Adrenal gland (tissue), 12 donors: ENCODE results near the gene GALNT18. TPM values are rescaled to one million over a fixed set of nuclear protein-coding genes. Genes with fewer than 3 reads are reported as not detected.

Source experiments
- DNase-seq, 7 donors: peaks; one replicate each; pipeline ENCODE4 v3.0.0-alpha.2; 2019 to 2020
- H3K27ac ChIP-seq, 5 donors: fragments of 200-600 bp; sonication (generic) in 4 of 5; 1 replicate in 3 of 5; 2 replicates in 2 of 5; pipeline versions ENCODE4 v1.5.1 to v1.8.0; 2016 to 2020; ENCODE audit warnings: mild to moderate bottlenecking in 1 of 5
- H3K27me3 ChIP-seq: fragments of 200-600 bp; 2 replicates; pipeline ENCODE4 v1.8.0; 2021
- H3K36me3 ChIP-seq, 2 donors: fragments of 200-600 bp; replicated peaks in 1 of 2; 1 replicate in 1 of 2; 2 replicates in 1 of 2; pipeline versions ENCODE4 v1.5.1 to v1.8.0; 2018 to 2022
- H3K4me1 ChIP-seq, 2 donors: fragments of 200-600 bp; replicated peaks in 1 of 2; 1 replicate in 1 of 2; 2 replicates in 1 of 2; pipeline versions ENCODE4 v1.5.1 to v1.8.0; 2018 to 2021
- H3K4me3 ChIP-seq, 4 donors: fragments of 200-600 bp; sonication (generic) in 3 of 4; one replicate each; pipeline ENCODE4 v1.5.1; 2016 to 2018
- H3K9me3 ChIP-seq, 3 donors: fragments of 200-600 bp; sonication (generic) in 1 of 3; replicated peaks in 1 of 3; 1 replicate in 2 of 3; 2 replicates in 1 of 3; pipeline versions ENCODE4 v1.5.1 to v1.8.0; 2016 to 2021
- POLR2A ChIP-seq, 2 donors: fragments of 450-650 bp; IDR thresholded peaks; one replicate each; pipeline ENCODE4 v1.6.1; 2017; ENCODE audit warnings: antibody characterized with exemption in 2 of 2, mild to moderate bottlenecking in 2 of 2, moderate library complexity in 1 of 2
- WGBS, 4 donors: extraction: QIAGEN DNeasy Blood & Tissue Kit in 2 of 4; methylation state at CpG; one replicate each; pipeline versions ENCODE4 v1.1.5 to v1.1.7; 2013 to 2017; 5-methylcytosine and 5-hydroxymethylcytosine counted together
- intact Hi-C, 2 donors: fragments of 100-400 bp; cut with DNase I; formaldehyde crosslinking; loops; one replicate each; pipeline versions ENCODE4 v1.14.1 to v1.15.0; 2022 to 2023
- polyA plus RNA-seq, 3 donors: library from polyadenylated mRNA; stranded (reverse); fragments of 200-250 nt in 2 of 3; fragments of 350-450 nt in 1 of 3; fragmentation: Illumina TruSeq in 1 of 3; extraction: RNeasy Lipid Tissue Mini Kit (QIAGEN cat#74804) in 1 of 3; gene quantifications; one replicate each; pipeline ENCODE4 v1.2.3, GENCODE V29; 2013 to 2014
- total RNA-seq, 9 donors: library from RNA; depleted of rRNA in 4 of 9; stranded (reverse); fragments of >200 nt in 4 of 9; fragments of 120-200 nt in 1 of 9; fragmentation: NEBNext Ultra II Directional in 1 of 9; extraction: Animal tissue kit (Norgen Biotek cat#: 25700) in 1 of 9; gene quantifications; one replicate each; pipeline versions ENCODE4 v1.1.0 to v1.2.4, GENCODE V29; 2013 to 2023
- TF ChIP-seq, protein P1 (sequence below), 6 experiments: fragments of 450-650 bp in 4 of 6; fragments of 200-600 bp in 2 of 6; sonication (generic) in 1 of 6; IDR thresholded peaks; 1 replicate in 5 of 6; 2 replicates in 1 of 6; pipeline versions ENCODE4 v1.5.1 to v1.8.0; 2016 to 2021; ENCODE audit warnings: antibody characterized with exemption in 6 of 6, mild to moderate bottlenecking in 2 of 6, moderate library complexity in 1 of 6
- donor health status: healthy with polysubstance abuse.
- donor health status: Bipolar disorder and iron deficiency.
- donor health status: DM: yes; HTN: yes; CAD: no.
- donor health status: DM: no; HTN: no; CAD: no.
- donor health status: DM: no; HTN: no; CAD: no.
- donor health status: DM: yes; HTN: yes; CAD: no.

GALNT18 gene
- total and polyA plus RNA-seq, 12 donors: 1.4 to 15.1 (median 6.4) TPM

DNA sequence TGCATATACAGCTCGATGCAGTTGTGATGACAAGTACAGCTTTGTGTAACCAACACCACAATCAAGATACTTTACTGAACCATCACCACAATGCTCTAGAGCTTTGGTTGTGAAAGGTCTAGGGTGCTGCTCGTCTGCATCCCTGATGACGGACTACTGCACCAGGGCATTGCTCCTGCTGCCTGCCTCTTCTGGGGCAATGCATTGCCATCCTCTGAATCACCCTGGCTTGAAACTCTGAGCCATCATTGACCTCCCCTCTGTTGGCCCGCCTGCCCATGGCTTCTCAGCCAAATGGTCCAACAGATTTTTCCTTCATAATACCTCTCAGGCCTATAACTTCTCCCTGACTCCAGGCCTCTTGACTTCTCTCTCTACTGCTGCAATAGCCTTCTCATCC is 191.4 kb downstream of the GALNT18 start:
- DNase-seq: no peak
- Histone ChIP-seq H3K4me1 (peaks cover 0 to 4% of the 10 kb centered on the region in 2 donors), H3K4me3 (no peak overlapping the region), H3K27ac (no peak overlapping the region), H3K36me3 (no peaks in the 10 kb centered on the region), H3K27me3 (no peaks in the 10 kb centered on the region), H3K9me3 (no peaks in the 10 kb centered on the region)
- TF ChIP-seq, protein P1, sequence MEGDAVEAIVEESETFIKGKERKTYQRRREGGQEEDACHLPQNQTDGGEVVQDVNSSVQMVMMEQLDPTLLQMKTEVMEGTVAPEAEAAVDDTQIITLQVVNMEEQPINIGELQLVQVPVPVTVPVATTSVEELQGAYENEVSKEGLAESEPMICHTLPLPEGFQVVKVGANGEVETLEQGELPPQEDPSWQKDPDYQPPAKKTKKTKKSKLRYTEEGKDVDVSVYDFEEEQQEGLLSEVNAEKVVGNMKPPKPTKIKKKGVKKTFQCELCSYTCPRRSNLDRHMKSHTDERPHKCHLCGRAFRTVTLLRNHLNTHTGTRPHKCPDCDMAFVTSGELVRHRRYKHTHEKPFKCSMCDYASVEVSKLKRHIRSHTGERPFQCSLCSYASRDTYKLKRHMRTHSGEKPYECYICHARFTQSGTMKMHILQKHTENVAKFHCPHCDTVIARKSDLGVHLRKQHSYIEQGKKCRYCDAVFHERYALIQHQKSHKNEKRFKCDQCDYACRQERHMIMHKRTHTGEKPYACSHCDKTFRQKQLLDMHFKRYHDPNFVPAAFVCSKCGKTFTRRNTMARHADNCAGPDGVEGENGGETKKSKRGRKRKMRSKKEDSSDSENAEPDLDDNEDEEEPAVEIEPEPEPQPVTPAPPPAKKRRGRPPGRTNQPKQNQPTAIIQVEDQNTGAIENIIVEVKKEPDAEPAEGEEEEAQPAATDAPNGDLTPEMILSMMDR (IDR thresholded peaks at IDR 0.05): no peak
- TF ChIP-seq POLR2A (IDR thresholded peaks at IDR 0.05): no peak
- WGBS, 4 donors: 86 to 94% (median 89%) methylated on average over 3 to 4 of the region's 4 CpGs
- intact Hi-C loops: no loop called here

DNA sequence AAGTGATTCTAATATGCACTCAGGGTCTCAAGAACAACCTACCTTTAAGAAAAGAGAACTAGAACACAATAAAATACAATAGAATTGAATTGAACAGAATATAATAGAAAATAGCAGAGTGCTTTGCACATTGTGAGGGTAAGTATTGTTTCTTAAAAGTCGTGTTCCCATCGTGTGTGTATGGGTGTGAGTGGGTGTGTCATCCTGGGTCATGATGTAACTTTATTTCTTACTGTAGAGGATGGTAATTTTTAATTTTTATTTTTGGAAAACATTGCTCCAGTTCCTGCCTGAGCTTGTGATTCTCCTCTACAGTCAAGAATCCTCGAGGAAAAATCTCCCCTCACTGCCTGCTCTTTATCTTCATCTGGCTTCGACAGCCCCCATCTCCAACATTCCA is 193.1 kb downstream of the GALNT18 start:
- Histone ChIP-seq H3K27me3 (no peaks in the 10 kb centered on the region), H3K36me3 (no peaks in the 10 kb centered on the region), H3K9me3 (no peaks in the 10 kb centered on the region), H3K4me3 (no peak overlapping the region), H3K4me1 (peaks cover 0 to 4% of the 10 kb centered on the region in 2 donors), H3K27ac (no peak overlapping the region)
- WGBS, 4 donors: 73 to 86% (median 84%) methylated on average over 4 of the region's 4 CpGs
- DNase-seq: no peak
- TF ChIP-seq, protein P1 (IDR thresholded peaks at IDR 0.05): no peak
- no peak for TF ChIP-seq POLR2A (IDR thresholded peaks at IDR 0.05)
- intact Hi-C loops: no loop called here

DNA sequence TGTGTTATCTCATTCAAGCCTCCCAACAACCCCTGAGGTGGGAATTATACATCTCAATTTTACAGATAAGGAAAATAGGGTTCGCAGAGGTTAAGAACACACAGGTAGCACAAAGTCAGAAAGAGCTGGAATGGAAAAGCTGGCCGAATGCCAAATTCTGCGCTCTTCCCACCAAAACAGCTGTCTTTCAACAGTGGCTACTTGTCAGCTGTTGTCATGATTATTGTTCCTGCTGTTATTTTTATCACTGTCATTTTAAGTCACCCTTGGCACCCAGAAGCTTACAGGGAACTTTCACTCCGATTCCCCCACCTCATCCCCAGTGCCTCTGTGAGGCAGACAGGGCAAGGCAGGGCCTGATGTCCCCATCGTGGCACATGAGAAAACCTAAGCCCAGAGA is 194.3 kb downstream of the GALNT18 start:
- no peaks in the 10 kb centered on the region for H3K27me3 ChIP-seq
- H3K27ac ChIP-seq: no peak overlapping the region
- intact Hi-C loops: no loop called here
- TF ChIP-seq, protein P1 (IDR thresholded peaks at IDR 0.05): no peak
- no peak for TF ChIP-seq POLR2A (IDR thresholded peaks at IDR 0.05)
- WGBS, 4 donors: 56 to 63% (median 60%) methylated on average over 5 of the region's 5 CpGs
- H3K4me3 ChIP-seq: no peak overlapping the region
- H3K36me3 ChIP-seq: no peaks in the 10 kb centered on the region
- no peaks in the 10 kb centered on the region for H3K9me3 ChIP-seq
- no peak for DNase-seq
- H3K4me1 ChIP-seq: peaks cover 0 to 4% of the 10 kb centered on the region in 2 donors

DNA sequence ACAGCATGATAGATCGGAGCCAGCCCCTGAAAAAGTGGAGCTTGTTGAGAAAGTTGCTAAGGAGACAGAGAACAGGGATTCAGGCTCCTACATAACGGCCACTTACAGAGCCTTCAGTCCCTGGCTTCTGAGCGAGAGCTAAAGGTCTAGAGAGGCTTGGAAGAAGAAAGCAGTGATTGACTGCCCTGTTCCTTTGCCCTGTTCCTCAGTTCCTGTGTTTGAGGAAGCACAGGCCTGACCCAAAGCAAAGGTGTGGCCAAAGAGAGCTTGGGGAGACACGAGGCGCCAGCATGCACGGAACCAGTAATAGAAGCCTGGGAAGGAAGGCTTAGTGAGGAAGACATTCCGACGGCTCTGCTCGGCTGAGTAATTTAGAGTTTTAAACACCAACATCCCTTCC is 194.7 kb downstream of the GALNT18 start:
- Histone ChIP-seq H3K4me1 (peaks cover 0 to 4% of the 10 kb centered on the region in 2 donors), H3K27ac (no peak overlapping the region), H3K27me3 (no peaks in the 10 kb centered on the region), H3K36me3 (no peaks in the 10 kb centered on the region), H3K9me3 (no peaks in the 10 kb centered on the region), H3K4me3 (no peak overlapping the region)
- intact Hi-C loops: no loop called here
- DNase-seq: peak in 2 of 7 donors; percentile 13 to 37
- TF ChIP-seq, protein P1 (IDR thresholded peaks at IDR 0.05): no peak
- TF ChIP-seq POLR2A (IDR thresholded peaks at IDR 0.05): no peak
- 74 to 83% (median 76%) methylated on average over 9 of the region's 9 CpGs for WGBS, 4 donors
